GM19372 (cell line): ENCODE results near the gene PGLYRP2.
A peak's percentile ranks its signal among the peaks of the same experiment; 100 is the strongest.

Source experiments
- ATAC-seq: cut with Tn5 transposase; IDR thresholded peaks from one replicate; pipeline ENCODE4 v1.9.1; 2021; ENCODE audit warnings: mild to moderate bottlenecking, low read depth, moderate library complexity; ENCODE audit not compliant: unreplicated experiment

PGLYRP2 gene

DNA sequence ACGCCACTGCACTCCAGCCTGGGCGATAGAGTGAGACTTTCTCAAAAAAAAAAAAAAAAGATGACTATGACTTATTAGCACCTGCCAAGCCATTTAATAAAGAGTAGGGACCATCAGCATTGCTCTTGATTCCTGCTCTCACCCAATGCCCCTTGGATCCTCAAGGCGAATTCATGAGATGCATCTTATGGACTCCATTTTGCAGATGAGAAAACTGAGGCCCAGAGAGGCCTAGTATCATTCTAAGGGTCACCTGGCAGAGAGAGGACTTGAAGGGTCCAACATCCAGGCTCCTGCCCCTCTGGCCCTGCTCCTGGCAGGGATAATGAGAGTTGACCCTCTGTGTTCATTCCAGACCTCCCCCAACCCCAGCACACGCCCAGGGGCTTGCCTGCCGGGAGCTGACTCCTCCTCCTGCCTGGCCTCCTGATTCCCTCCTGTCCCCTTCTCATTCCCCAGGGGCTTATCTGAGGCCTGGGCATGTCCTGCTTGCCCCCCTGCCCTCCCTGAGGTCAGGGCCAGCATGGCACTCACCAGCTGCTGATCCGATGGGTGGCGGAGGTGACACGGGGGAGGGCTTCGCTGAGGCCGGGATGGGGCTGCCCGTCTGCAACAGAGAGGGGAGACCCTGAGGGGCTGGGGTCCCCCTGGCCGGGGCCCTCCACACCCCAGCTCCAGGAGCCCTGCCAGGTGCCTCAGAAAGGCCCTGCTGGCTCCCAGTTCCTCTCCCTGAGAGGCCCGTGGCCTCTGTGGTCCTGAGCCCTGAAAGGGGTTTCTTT lies 37.0 kb downstream of the PGLYRP2 start:
- no peak for ATAC-seq

DNA sequence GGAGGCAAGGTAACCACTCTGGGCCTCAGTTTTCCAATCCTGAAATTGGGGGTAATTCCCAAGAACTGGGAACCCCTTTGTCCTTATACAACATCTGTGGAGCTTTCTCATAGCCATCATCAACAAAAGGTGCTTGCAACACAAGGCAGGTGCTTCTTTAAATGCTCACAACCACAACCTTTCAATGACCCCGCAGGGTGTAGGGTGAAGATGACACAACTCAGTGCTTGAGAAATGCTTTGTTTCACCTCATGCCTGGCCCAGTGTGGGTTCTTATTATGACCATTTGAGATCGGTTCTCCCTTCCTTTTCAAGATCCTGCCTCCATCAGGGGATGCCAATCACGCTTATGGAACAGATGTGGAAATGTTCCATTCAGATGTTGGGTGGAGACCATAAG lies 38.0 kb downstream of the PGLYRP2 start:
- no peak for ATAC-seq

DNA sequence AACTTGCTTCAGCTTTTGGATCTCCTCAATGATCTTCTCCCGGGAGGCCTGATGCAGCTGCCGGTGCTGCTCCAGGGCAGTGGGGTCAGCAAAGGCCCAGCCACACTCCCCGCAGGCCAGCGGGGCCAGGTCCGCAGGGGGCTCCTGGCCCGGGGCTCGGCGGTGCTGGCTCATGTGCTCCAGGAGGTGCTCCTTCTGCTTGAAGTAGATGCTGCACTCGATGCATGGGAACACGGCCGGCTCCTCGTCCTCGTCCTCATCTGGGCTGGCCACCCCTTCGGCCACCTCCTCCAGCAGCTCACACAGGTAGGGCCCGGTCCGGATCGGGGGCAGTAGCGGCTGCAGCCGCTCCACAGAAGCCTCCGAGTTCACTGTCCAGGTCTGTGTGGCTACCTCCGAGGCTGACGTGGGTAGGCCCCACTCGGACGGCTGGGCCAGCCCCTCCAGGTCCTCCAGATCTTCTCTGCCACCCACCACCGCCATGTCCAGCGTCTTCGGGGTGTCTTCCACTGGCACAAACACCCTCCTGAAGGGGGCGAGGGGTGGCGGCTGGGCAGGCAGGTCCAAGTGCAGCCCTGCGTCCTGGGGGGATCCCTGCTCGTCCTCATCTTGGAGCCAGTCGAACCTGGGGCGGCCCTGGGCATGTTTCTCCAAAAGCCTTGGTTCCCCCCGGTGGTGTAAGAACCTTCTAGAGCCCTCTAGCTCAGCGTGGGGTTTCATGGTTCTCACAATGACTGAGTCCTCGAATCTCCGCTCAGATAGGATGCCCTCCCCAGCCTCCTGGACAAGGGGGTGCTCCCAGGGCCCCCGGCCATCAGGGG lies 39.3 kb downstream of the PGLYRP2 start:
- ATAC-seq: no peak

DNA sequence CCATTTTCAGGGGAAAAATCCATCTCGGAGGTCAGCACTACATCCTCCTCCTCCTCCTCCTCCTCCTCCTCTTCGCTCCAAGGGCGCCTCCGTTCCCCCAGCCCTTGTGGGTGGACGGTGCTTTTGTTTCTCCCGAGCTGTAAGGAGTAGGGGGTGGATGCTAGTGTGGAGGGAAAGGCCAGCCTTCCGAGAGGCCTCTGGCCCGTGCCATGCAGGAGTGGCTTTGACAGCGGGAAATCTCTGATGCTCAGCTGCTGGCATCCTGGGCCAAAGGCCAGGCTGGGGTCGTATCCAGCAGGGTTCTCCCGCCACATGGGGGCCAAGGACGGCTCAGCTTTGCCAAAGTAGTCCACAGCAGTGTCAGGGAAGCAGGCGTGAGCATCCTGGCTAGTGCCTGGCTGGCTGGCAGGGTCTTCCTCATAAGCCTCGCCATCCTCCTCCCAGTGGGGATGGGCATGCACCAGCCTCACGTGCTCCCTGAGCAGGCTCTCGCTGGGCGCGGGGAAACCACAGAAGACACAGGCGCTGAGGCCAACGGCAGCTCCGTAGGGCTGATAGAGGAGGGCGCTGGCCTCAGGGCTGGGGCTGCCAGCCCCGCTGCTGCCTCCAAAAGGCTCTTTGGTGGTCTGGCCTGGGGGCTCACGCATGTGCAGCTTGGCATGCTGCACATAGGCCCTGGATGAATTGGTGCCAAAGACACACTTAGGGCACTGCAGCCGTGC lies 40.1 kb downstream of the PGLYRP2 start:
- no peak for ATAC-seq

DNA sequence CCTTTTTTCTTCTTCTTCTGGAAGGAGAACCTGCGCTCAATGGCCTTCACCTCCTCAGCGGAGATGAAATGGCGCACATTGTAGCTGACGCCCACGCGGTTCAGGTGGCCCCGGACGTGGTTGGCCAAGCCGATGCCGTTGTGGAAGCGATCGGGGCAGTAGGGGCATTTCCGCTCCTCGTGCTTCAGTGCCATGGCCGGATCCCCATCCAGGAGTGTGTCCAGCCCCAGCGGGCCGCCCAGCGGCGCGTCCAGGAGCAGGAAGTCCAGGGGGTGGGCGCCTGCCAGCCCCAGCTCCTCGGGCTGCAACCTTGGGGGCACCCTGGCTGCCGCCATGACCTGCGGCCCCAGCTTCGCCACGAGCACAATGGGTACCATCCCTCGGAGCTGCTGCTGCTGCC lies 40.7 kb downstream of the PGLYRP2 start:
- no peak for ATAC-seq

DNA sequence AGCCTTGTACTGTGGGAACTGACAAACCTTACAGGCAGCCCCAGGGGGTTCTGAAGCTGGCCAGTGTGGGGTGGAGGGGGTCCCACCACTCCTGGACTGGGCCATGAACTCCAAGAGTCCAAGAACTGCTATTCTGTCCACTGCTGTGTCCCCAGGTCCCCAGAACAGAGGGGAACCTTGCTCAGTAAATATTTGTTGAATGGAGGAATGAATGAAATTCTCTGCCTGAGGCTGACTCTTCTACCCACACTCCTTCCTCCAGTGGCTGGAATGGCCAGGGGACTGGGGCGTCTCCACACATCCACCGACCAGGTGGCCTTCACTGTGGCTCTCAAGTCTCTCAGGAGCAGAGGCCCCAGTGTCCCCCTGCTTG lies 41.2 kb downstream of the PGLYRP2 start:
- no peak for ATAC-seq

DNA sequence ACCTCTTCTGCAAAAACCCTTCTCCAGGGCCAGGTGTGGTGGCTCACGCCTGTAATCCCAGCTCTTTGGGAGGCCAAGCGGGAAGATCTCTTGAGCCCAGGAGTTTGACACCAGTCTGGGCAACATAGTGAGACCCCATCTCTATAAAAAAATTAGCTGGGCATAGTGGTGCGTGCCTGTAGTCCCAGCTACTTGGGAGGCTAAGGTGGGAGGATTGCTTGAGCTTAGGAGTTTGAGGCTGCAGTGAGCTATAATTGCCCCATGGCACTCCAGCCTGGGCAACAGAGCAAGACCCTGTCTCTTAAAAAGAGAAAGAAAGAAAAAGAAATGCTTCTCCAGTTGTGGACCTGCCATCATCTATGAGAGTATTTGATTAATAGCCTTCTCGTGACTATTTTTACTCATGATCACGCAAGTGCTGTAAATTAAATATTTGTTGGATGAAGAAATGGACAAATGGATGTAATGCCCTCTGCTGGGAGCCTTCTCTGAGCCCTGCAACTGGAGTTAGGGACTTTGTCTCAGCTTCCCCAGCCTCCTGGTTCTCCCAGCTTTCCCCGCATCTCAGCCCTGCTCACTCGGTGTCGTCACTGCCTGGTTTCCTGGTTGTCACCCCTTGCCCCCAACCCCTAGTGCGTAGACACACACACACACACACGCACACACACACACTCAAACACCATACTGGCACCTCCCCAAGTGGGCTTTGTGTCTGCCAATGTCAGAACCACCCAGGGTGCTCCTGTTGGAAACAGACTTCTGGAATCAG lies 41.8 kb downstream of the PGLYRP2 start:
- ATAC-seq: no peak

DNA sequence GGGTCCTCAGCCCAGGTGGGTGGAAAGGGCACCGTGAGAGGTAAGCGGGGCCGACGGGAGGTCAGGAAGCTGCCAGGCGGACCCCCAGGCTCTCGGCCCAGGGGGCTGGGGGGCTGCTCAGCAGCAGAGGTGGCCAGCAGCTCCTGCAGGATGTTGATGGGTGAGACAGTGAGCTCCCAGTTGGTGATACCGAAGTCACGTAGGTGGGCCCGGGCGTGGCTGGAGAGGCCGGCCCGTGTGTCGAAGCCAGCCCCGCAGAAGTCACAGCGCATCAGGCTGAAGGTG lies 42.5 kb downstream of the PGLYRP2 start:
- ATAC-seq: no peak

DNA sequence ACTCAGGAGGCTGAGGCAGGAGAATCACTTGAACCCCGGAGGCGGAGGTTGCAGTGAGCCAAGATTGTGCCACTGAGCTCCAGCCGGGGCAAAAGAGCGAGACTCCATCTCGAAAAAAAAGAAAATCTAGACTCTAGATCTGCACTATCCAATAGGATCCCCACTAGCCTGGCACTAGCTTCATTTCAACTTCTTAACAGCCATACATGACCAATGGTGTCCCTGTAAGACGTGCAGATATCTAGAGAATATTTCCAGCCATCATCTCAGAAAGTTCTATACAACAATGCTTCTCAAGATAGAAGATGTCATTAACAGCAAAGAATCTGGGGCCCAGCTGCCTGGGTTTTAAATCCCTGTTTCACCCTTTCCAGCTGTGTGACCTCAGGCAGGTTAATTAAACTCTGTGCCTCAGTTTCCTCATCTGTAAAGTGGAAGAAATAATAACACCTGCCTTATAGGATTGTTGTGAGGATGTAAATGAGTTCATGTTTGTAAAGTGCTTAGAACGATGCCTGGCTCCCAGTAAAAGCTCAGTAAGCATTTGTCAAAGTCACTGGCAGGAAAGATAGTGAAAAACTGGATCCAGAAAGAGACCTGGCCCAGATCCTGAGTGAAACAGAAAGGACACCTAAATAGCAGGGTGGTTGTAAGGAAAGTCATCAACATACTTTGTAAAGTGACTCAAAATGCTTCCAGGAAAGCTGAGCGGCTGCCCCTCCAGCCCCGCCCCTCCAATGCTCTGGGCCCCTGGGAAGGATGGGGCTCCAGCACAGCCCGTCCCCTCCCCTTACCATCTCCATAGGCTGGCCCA lies 43.1 kb downstream of the PGLYRP2 start:
- no peak for ATAC-seq

DNA sequence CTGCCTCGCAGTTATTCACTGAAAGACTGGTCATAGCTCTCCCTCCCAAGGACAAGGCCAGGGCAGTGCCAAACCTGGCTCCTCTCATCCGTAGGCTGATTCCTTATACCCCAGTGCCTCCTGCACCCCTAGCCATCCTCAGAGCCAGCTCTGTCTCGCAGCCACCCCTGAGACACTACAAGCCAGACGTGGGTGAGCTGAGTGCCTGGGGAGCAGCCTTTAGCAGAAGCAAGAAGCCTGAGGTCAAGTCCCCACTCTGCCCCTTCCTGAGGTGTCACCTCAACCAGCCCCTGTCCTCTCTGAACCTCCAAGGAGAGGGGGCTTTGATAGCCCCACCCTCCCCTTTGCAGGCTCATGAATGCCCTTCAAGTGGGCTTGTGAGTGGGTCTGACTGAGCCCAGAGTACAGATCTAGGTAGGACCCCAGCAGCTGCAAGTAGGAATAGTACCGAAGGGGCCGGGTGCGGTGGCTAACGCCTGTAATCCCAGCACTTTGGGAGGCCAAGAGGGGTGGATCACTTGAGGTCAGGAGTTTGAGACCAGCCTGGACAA lies 45.7 kb downstream of the PGLYRP2 start:
- no peak for ATAC-seq

DNA sequence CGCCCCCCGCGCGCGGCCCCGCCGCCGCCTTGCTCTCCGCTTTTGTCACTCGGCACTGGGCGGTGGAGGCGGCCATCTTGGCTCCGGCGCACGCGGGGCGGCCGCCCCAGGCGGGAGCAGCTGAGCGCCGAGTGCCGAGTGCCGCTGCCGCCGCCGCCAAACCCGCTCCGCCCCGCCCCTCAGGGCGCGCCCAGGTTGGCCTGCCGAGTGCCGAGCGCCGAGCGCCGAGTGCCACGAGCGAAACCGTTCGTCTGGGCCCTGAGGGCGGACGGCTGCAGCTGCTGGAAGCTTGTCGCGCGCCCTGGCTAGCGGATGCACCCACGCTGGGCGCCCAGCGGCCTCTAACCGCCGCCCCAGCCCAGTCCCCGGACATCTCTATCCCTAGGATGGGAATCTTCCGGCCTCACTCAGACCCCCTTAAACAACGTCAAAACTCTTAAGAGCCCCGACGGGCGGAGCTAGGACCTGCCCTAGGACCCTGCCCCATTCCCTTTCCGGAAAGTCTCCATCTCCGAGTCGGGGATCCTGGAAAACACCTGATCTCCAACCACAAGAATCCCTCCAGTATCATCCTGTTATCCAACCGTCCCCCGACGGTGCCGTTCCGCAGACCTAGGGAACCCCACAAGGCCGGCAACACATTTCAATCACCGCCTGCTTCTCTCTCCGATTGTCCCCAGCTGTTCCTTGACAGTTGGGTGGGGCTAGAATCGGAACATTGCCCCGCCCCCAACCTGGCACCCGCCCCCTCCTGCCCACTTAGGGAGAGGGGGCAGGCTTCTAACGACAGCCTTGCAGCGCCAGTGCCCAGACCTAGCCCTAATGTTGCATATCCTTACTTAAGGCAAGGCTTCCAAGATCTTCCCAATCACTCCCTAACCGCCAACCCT lies 46.4 kb downstream of the PGLYRP2 start:
- peak; percentile 63 for ATAC-seq

DNA sequence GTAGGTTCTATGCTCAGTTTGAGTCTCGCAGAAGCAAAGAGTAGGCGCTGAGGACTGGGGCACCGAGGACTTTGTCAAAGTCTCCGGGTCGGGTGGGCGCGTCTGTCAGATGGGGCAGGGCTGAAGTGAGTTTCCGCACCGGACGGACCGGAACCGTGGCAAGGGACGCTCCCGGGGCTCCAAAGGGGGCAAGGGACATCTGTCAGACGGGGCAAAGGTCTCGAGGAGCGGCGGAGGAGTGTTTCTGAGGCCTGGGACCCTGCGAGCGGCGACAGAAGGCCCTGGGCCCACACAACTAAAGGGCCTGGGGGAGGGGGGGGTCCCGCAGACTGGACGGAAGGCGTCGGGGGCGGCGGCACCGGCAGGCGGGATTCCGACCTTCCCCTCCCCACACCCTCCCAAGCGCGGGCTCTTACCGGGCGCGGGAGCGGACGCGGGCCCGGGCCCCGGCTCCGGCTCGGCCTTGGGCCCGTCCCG lies 47.2 kb downstream of the PGLYRP2 start:
- ATAC-seq: no peak

DNA sequence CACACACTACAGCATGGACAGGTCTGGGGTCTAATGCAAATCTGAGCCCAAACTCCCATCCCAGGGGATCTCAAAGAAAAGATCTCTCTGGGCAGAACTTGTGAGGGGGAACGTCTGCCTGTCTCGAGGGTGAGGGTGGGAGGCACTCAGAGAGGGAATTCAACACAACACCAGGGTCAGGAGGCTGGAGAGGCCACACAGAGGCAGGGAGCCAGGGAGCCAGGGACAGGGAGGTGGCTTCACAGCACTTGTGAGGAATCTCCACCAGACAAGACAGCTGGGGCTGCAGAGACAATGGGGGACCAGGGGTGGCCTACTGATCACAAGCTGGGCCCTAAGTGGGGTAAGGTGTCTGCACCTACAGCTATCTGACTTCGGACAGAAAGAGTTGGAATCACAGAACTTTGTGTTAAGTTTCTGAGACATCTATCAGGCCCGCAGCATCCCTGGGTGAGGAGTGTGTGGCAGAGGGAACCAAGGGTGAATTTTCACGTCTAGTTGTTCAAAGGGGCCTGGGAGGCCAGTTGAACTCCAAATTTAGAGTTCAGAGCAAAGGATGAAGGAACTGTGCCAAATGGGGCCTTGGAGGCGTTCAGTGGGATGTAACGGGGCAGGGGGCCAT lies 47.8 kb downstream of the PGLYRP2 start:
- no peak for ATAC-seq

DNA sequence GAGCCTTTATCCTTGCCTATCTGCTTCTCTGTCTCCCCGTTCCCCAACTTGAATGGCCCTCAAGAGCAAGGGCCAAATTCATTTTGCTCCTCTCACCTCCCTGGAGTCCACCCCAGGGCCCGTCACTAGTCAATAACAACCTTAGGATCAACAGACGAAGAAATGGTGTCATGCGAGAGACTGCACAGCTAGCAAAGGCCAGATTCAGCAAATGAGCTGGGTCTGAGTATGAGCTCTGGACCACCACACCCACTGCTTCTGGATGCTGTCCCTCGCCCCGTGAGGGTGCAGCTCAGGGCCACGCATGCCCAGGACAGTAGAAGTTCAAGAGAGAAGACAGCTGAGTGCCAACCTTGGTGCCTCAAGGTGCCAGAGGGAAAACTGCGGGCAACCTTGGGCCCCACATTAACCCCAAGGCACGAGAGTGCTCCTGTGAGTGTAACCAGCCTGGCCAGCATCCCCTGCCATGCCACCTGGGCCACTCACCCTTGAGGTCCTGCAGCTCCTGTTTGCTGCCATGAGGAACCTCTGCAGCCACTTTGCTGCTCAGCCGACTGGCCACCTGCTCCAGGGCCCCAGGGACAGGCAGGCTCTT lies 48.7 kb downstream of the PGLYRP2 start:
- ATAC-seq: no peak

DNA sequence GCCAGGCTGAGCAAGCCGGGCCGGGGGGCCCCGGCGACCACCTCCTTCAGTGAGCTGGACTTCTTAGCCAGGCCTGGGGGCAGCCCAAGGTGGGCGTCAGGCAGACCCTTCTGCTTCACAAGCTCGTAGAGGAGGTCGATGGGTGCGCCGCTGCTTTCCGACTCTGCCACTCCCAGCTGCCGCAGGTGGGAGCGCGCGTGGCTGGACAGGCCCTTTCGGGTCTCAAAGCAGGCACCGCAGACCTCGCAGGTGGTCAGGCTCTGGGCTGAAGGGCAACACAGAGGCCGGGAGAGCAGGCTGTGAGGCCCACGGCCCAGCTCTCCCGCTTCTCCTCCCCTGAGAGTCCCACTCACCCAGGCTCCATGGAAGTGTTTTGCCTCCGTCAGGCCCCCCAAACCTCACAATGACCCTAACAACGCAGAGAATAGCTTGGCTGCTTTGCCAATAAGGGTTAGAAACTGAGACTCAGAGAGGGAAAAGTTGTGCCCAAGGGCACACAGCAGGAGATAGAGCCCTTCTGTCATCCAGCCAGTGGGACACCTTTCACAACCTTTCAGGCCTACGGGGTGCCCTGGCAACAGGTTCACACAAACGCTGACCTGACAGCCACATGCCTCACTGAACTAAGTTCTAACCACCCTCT lies 49.4 kb downstream of the PGLYRP2 start:
- ATAC-seq: no peak

DNA sequence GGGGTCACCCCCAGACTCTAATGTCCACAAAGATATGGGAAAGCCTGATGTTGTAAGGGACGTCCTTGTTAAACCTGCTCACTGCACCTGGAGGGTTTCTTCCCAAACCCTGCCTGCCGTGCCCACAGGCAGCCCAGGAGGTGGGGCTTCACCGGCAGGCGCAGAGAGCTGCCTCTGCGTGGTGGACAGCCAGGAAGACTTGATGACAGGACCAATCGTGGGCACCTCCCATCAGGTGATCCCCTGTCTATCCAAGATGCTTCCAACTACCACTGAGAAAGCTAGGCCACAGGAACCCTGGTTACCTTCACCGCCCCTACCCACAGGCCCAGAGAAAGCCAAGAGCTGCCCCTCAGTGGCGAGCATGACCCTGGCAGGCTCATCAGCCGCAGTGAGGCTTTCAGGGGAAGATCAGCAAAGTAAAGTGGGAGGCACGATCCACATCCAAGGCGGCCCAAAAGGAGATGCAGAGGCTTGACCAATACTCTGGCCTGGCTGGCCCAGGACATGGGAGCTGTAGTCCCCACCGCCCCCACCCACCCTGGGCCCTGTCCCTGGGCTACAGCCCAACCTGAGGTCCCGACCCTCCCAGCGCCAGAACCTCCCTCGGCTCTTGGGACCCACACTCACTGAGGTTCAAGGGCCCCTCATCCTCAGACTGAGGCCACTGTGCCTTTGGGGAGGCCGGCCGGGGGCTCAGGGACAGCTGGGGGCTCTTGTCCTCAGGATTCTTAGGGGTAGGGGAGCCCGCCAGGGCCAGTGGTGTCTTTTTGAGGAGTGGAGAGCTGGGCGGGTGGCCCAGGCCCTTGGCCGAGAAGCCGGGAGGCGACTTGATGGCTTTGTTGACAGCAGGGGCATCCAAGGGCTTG lies 50.1 kb downstream of the PGLYRP2 start:
- ATAC-seq: no peak
